Effector memory CD4-positive, alpha-beta T cell (primary cell): Measurements from ENCODE around the gene ZMIZ1.

Experiments used
- DNase-seq, 3 donors: peaks; one replicate each; pipeline ENCODE4 v3.0.0-alpha.2; 2020
- H3K27ac ChIP-seq: 2 replicates; pipeline ENCODE4 v1.7.0; 2013; ENCODE audit warnings: mild to moderate bottlenecking, low read length, moderate library complexity; ENCODE audit not compliant: insufficient read depth, poor library complexity, severe bottlenecking
- H3K27me3 ChIP-seq: replicated peaks from 2 replicates; pipeline ENCODE4 v1.7.0; 2013; ENCODE audit warnings: mild to moderate bottlenecking, low read length; ENCODE audit not compliant: insufficient read depth, control insufficient read depth, poor library complexity, severe bottlenecking
- H3K36me3 ChIP-seq: 2 replicates; pipeline ENCODE4 v1.7.0; 2013; ENCODE audit warnings: mild to moderate bottlenecking, low read length, moderate library complexity; ENCODE audit not compliant: control insufficient read depth, insufficient read depth
- H3K4me1 ChIP-seq: 2 replicates; pipeline ENCODE4 v1.7.0; 2013; ENCODE audit warnings: low read length, mild to moderate bottlenecking; ENCODE audit not compliant: control insufficient read depth, insufficient read depth, poor library complexity, severe bottlenecking
- H3K4me3 ChIP-seq: 2 replicates; pipeline ENCODE4 v1.7.0; 2013; ENCODE audit warnings: low read length, low read depth, mild to moderate bottlenecking; ENCODE audit not compliant: insufficient read depth, poor library complexity, severe bottlenecking
- H3K9me3 ChIP-seq: 2 replicates; pipeline ENCODE4 v1.7.0; 2013; ENCODE audit warnings: mild to moderate bottlenecking, low read length, moderate library complexity; ENCODE audit not compliant: control insufficient read depth

The ZMIZ1 gene

GRCh38 chr10:79052291-79053080 is 16.3 kb upstream of the ZMIZ1 start:
- no peaks in the 10 kb centered on the region for H3K27me3 ChIP-seq
- no peak overlapping the region for H3K4me3 ChIP-seq
- DNase-seq = no peak
- H3K36me3 ChIP-seq = no peaks in the 10 kb centered on the region
- no peak overlapping the region for H3K27ac ChIP-seq
- no peaks in the 10 kb centered on the region for H3K9me3 ChIP-seq
- H3K4me1 ChIP-seq = peaks cover 19% of the 10 kb centered on the region

GRCh38 chr10:79053081-79053434 is 15.7 kb upstream of the ZMIZ1 start:
- Histone ChIP-seq H3K4me1 (peaks cover 13% of the 10 kb centered on the region), H3K27ac (no peak overlapping the region), H3K27me3 (no peaks in the 10 kb centered on the region), H3K4me3 (no peak overlapping the region), H3K36me3 (no peaks in the 10 kb centered on the region), H3K9me3 (no peaks in the 10 kb centered on the region)
- DNase-seq = no peak

DNA sequence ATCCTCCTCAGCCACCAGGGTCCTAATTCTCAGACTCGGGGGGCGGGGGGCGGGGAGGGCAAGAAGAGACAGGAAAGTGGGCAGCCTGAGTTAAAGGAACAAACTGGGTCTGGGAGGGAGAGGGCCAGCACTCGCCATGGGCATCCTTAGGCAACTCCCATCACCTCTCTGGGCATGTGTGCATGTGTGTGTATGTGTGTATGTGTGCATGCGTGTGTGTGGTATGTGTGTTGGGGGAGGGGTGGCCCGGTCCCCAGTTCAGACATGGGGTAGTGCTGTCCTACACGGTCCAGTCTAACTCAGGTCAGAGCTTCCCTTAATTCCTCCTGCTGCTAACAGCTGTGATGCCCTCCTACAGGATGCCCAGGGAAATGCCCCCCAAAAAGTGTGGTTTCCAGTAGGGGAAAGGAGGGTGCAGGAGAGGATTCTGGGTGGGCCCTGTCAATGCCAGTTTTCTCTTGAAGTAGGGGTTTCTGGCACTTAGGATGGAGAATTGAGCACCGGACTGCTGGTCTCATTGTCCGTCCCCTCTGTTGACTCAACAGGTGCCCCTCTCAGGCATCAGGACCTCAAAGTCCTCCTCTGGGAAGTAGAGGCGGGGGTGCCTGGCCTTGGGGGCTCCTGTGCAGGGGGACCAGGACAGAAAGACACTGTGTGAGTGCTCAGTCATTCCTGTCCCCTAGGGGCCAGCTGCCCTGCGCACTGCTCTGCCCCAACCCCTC is 15.1 kb upstream of the ZMIZ1 start:
- no peak for DNase-seq
- peaks cover 9% of the 10 kb centered on the region for H3K4me1 ChIP-seq
- H3K36me3 ChIP-seq = no peaks in the 10 kb centered on the region
- no peaks in the 10 kb centered on the region for H3K9me3 ChIP-seq
- no peaks in the 10 kb centered on the region for H3K27me3 ChIP-seq
- H3K27ac ChIP-seq = no peak overlapping the region
- H3K4me3 ChIP-seq = no peak overlapping the region

DNA sequence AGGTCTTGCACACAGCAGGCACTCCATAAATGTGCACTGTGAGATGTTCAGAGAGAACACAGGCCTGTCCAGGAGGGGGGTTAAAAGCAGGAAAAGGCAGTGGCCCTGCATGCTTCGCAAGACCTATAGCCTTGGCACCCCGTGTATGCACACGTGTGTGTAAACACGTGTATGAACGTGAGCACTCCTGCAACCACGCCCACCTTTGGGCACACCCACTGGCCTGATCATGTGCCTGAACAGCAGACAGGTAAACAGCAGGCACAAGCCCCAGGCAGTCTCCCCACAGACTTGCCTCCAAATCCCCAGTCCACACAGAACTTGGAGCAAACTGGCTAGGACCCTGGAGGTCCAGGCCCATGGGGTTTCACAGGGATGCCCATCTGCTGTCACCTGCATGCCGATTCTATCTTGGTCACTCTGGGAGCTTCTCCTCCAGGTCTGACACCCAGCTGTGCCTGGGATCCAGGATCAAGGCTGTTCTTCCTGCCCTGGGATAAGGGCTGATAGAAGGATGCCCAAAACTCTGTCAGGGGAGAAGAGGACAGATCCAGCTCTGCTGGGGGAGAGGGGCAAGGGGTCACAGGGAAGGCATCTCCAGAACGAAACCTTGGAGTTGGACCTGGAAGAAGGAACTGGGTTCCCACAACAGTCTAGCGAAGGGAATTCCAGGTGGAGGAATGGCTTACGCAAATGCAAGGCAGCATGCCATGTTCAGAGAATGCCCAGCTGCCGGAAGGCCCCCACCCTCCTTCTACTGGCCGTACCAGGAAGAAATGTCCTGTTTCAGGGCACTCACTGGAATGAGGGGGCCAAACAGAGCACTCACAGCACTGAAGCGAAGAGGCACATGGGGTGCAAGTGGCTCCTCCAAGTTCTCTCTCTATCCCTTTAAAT is 14.3 kb upstream of the ZMIZ1 start:
- Histone ChIP-seq H3K36me3 (no peaks in the 10 kb centered on the region), H3K4me3 (no peak overlapping the region), H3K9me3 (no peaks in the 10 kb centered on the region), H3K27ac (no peak overlapping the region), H3K4me1 (peaks cover under 1% of the 10 kb centered on the region), H3K27me3 (no peaks in the 10 kb centered on the region)
- no peak for DNase-seq

DNA sequence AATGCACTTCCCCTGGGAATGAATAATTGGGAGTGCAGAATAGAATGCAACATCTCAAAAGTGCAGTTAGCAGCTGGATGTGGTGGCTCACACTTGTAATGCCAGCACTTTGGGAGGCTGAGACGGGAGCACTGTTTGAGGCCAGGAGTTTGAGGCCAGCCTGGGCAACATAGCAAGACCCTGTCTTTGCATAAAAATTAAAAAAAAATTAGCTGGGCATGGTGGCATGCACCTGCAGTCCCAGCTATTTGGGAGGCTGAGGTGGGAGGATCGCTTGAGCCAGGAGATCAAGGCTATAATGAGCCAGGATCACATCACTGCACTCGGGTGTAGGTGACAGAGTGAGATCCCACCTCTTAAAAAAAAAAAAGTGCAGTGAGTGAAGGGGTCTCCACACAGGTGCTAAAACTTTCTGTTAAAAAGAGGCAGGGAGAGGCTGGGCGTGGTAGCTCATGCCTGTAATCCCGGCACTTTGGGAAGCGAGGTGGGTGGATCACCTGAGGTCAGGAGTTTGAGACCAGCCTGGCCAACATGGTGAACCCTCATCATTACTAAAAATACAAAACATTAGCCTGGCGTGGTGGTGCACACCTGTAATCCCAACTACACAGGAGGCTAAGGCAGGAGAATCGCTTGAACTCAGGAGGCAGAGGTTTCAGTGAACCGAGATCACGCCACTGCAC is 13.5 kb upstream of the ZMIZ1 start:
- no peaks in the 10 kb centered on the region for H3K27me3 ChIP-seq
- no peak for DNase-seq
- H3K9me3 ChIP-seq = no peaks in the 10 kb centered on the region
- H3K4me3 ChIP-seq = no peak overlapping the region
- H3K36me3 ChIP-seq = no peaks in the 10 kb centered on the region
- H3K4me1 ChIP-seq = no peaks in the 10 kb centered on the region
- H3K27ac ChIP-seq = no peak overlapping the region

- no peak overlapping the region for H3K27ac ChIP-seq
- no peaks in the 10 kb centered on the region for H3K27me3 ChIP-seq
- H3K9me3 ChIP-seq = no peaks in the 10 kb centered on the region
- no peak for DNase-seq
- no peaks in the 10 kb centered on the region for H3K36me3 ChIP-seq
- no peak overlapping the region for H3K4me3 ChIP-seq
- no peaks in the 10 kb centered on the region for H3K4me1 ChIP-seq
Observed at GRCh38 chr10:79055892-79056291, 12.9 kb upstream of the ZMIZ1 start.

DNA sequence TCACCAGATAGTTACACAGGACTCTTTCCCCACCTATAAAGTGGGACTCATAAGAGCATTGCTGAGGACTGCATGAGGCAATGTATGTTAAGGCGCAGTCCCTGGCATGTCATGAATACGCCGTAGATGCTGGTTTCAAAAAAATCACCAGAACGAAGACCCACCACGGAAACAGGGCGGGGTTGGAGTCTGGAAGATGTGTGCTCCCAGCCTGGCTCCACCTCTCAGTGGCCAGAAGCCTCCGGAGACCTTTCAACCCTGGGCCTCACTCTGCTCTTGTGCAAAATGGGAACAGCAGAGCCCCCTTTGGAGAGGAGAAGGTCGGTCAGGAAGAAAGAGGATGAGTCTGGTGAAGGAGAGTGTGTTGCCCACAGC is 12.4 kb upstream of the ZMIZ1 start:
- H3K27ac ChIP-seq = no peak overlapping the region
- no peak overlapping the region for H3K4me3 ChIP-seq
- no peaks in the 10 kb centered on the region for H3K36me3 ChIP-seq
- no peaks in the 10 kb centered on the region for H3K4me1 ChIP-seq
- no peak for DNase-seq
- H3K27me3 ChIP-seq = no peaks in the 10 kb centered on the region
- H3K9me3 ChIP-seq = no peaks in the 10 kb centered on the region

- Histone ChIP-seq H3K4me3 (no peak overlapping the region), H3K9me3 (no peaks in the 10 kb centered on the region), H3K27ac (no peak overlapping the region), H3K4me1 (no peaks in the 10 kb centered on the region), H3K27me3 (no peaks in the 10 kb centered on the region), H3K36me3 (no peaks in the 10 kb centered on the region)
- no peak for DNase-seq
Observed at GRCh38 chr10:79056736-79057391, 11.9 kb upstream of the ZMIZ1 start.

DNA sequence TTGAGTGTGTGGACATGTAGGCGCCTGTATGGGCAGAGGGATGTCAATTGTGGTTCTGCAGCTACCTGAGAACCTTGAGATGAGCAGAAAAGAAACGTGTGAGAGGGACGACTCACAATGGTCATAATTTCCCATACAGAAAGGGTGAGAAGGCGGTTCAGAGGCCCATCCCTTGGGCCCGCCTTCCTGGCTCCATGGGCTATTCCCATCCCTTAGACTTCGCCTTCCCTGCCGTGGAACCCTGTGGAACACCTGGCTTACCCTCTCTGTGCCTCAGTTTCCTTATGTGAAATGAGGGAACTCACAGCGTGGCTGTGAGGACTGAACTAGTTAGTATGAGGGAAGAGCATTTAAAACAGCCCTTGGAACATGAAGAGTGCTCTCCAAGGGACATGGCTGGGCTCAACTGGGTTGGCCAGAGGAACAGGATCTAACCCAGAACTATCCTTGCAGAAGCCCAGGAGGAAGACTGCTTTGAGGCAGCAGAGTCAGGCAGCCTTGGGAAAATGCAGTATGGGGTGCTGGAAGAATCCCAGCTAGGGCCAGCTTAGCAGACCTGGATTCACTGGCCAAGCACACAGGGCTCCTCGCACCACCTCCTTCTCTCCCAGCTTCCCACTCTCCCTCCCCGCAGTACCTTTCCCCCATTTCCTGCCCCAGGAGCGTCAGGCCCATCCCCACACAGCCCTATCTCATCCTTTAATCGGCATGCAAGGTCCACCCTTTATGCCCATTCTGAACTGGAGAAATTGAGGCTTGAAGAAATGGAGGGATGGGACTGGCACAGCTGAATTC is 11.1 kb upstream of the ZMIZ1 start:
- H3K36me3 ChIP-seq = no peaks in the 10 kb centered on the region
- no peak overlapping the region for H3K4me3 ChIP-seq
- DNase-seq = no peak
- H3K27ac ChIP-seq = no peak overlapping the region
- H3K27me3 ChIP-seq = no peaks in the 10 kb centered on the region
- no peaks in the 10 kb centered on the region for H3K9me3 ChIP-seq
- H3K4me1 ChIP-seq = peaks cover under 1% of the 10 kb centered on the region
